WERI-Rb-1 (cell line): Measurements from ENCODE around the gene CCDC30.

Source experiments
- DNase-seq: peaks from one replicate; pipeline ENCODE4 v3.0.0-alpha.2; 2020
- H3K27ac ChIP-seq: fragments of 250-450 bp; sonication (Bioruptor Pico); 2 replicates; pipeline ENCODE4 v1.5.1; 2020; ENCODE audit warnings: mild to moderate bottlenecking, moderate library complexity
- H3K27me3 ChIP-seq: fragments of 250-450 bp; sonication (Bioruptor Pico); 2 replicates; pipeline ENCODE4 v1.5.1; 2021; ENCODE audit warnings: mild to moderate bottlenecking, low read depth, moderate library complexity; ENCODE audit not compliant: insufficient read depth, severe bottlenecking
- H3K36me3 ChIP-seq: fragments of 250-450 bp; sonication (Bioruptor Pico); 2 replicates; pipeline ENCODE4 v1.5.1; 2020; ENCODE audit warnings: mild to moderate bottlenecking, moderate library complexity
- H3K4me3 ChIP-seq: 2 replicates; pipeline ENCODE4 v1.5.1; 2011; ENCODE audit warnings: low read depth, mild to moderate bottlenecking, control low read depth, low read length
- H3K9me3 ChIP-seq: fragments of 250-450 bp; sonication (Bioruptor Pico); 2 replicates; pipeline ENCODE4 v1.5.1; 2021; ENCODE audit warnings: mild to moderate bottlenecking, moderate library complexity; ENCODE audit not compliant: severe bottlenecking
- CTCF ChIP-seq: IDR thresholded peaks from 2 replicates; pipeline ENCODE4 v1.5.1; 2011; ENCODE audit warnings: low read depth, mild to moderate bottlenecking, control low read depth, inconsistent platforms, low read length

Gene CCDC30

GRCh38 chr1:42682739-42683531, 219.8 kb downstream of the CCDC30 start:
- no peak for TF ChIP-seq CTCF
- peak; percentile 37 for DNase-seq
- no peaks in the 10 kb centered on the region for H3K9me3 ChIP-seq
- peak overlapping the region; percentile 91 for H3K27ac ChIP-seq
- peak overlapping the region; percentile 97 for H3K4me3 ChIP-seq
- H3K27me3 ChIP-seq: no peaks in the 10 kb centered on the region
- peaks cover 50% of the 10 kb centered on the region for H3K36me3 ChIP-seq

GRCh38 chr1:42684139-42684538, 221.1 kb downstream of the CCDC30 start:
- Histone ChIP-seq H3K27ac (no peak overlapping the region), H3K4me3 (peak overlapping the region; percentile 80), H3K36me3 (peaks cover 61% of the 10 kb centered on the region), H3K27me3 (no peaks in the 10 kb centered on the region), H3K9me3 (no peaks in the 10 kb centered on the region)
- no peak for DNase-seq
- TF ChIP-seq CTCF: no peak

GRCh38 chr1:42686418-42686817, 223.3 kb downstream of the CCDC30 start:
- DNase-seq: no peak
- H3K9me3 ChIP-seq: no peaks in the 10 kb centered on the region
- H3K27me3 ChIP-seq: no peaks in the 10 kb centered on the region
- H3K27ac ChIP-seq: no peak overlapping the region
- H3K4me3 ChIP-seq: no peak overlapping the region
- peaks cover 67% of the 10 kb centered on the region for H3K36me3 ChIP-seq
- TF ChIP-seq CTCF: no peak

- Histone ChIP-seq H3K36me3 (peaks cover 78% of the 10 kb centered on the region), H3K27ac (no peak overlapping the region), H3K27me3 (no peaks in the 10 kb centered on the region), H3K4me3 (no peak overlapping the region), H3K9me3 (no peaks in the 10 kb centered on the region)
- no peak for DNase-seq
- TF ChIP-seq CTCF: no peak
These were observed 226.8 kb downstream of the CCDC30 start for GRCh38 chr1:42689912-42690311.

GRCh38 chr1:42690477-42691156, 227.5 kb downstream of the CCDC30 start:
- Histone ChIP-seq H3K4me3 (no peak overlapping the region), H3K27ac (no peak overlapping the region), H3K36me3 (peaks cover 78% of the 10 kb centered on the region), H3K27me3 (no peaks in the 10 kb centered on the region), H3K9me3 (no peaks in the 10 kb centered on the region)
- DNase-seq: no peak
- no peak for TF ChIP-seq CTCF
